Mesendoderm (in vitro differentiated cells): ENCODE results near the gene KRTAP4-4. TPM values are rescaled to one million over a fixed set of nuclear protein-coding genes. Genes with fewer than 3 reads are reported as not detected.
A peak's percentile ranks its signal among the peaks of the same experiment; 100 is the strongest.
"Not testable (repeated sequence)": the region's sequence is repeated elsewhere in the genome, so short reads cannot be mapped to it uniquely, and the experiment has no call there.

Source experiments
- DNase-seq: peaks from one replicate; pipeline ENCODE4 v3.0.0; 2013
- H2AK5ac ChIP-seq: 2 replicates; pipeline ENCODE4 v1.6.1; 2013; ENCODE audit warnings: low read length, inconsistent platforms
- H2BK120ac ChIP-seq: 2 replicates; pipeline ENCODE4 v1.6.1; 2013; ENCODE audit warnings: low read depth, mild to moderate bottlenecking, low read length, moderate library complexity, mixed read lengths
- H2BK15ac ChIP-seq: replicated peaks from 2 replicates; pipeline ENCODE4 v1.6.1; 2013; ENCODE audit warnings: low read depth, mild to moderate bottlenecking, moderate library complexity
- H2BK5ac ChIP-seq: 2 replicates; pipeline ENCODE4 v1.6.1; 2013; ENCODE audit warnings: low read length, inconsistent platforms
- H3K18ac ChIP-seq: 2 replicates; pipeline ENCODE4 v1.6.1; 2013; ENCODE audit warnings: mild to moderate bottlenecking, low read length, mixed read lengths
- H3K23ac ChIP-seq: one replicate; pipeline ENCODE4 v1.6.1; 2013; ENCODE audit warnings: low read length
- H3K27ac ChIP-seq: 2 replicates; pipeline ENCODE4 v1.5.1; 2013; ENCODE audit warnings: low read depth, mild to moderate bottlenecking, inconsistent platforms, low read length, moderate library complexity
- H3K27me3 ChIP-seq: 2 replicates; pipeline ENCODE4 v1.6.1; 2013; ENCODE audit warnings: low read length, control low read depth, mild to moderate bottlenecking, inconsistent platforms; ENCODE audit not compliant: insufficient read depth, poor library complexity
- H3K36me3 ChIP-seq: 2 replicates; pipeline ENCODE4 v1.6.1; 2013; ENCODE audit warnings: low read length, inconsistent platforms; ENCODE audit not compliant: control insufficient read depth, insufficient read depth
- H3K4ac ChIP-seq: one replicate; pipeline ENCODE4 v1.6.1; 2013; ENCODE audit warnings: low read depth, mild to moderate bottlenecking, low read length, moderate library complexity
- H3K4me1 ChIP-seq: 2 replicates; pipeline ENCODE4 v1.6.1; 2013; ENCODE audit warnings: low read depth, low read length, inconsistent platforms; ENCODE audit not compliant: control insufficient read depth
- H3K4me2 ChIP-seq: 2 replicates; pipeline ENCODE4 v1.6.1; 2013; ENCODE audit warnings: low read length
- H3K4me3 ChIP-seq: 2 replicates; pipeline ENCODE4 v1.5.1; 2013; ENCODE audit warnings: mild to moderate bottlenecking, low read length
- H3K56ac ChIP-seq: one replicate; pipeline ENCODE4 v1.6.1; 2013; ENCODE audit warnings: low read length
- H3K79me1 ChIP-seq: 2 replicates; pipeline ENCODE4 v1.6.1; 2013; ENCODE audit warnings: low read length, inconsistent platforms
- H3K79me2 ChIP-seq: 2 replicates; pipeline ENCODE4 v1.6.1; 2013; ENCODE audit warnings: mild to moderate bottlenecking, low read length; ENCODE audit not compliant: control insufficient read depth, insufficient read depth
- H3K9ac ChIP-seq: 2 replicates; pipeline ENCODE4 v1.6.1; 2013; ENCODE audit warnings: low read length, inconsistent platforms
- H4K5ac ChIP-seq: one replicate; pipeline ENCODE4 v1.6.1; 2013; ENCODE audit warnings: low read length
- H4K8ac ChIP-seq: one replicate; pipeline ENCODE4 v1.6.1; 2013; ENCODE audit warnings: low read depth, mild to moderate bottlenecking, control low read depth, low read length, moderate library complexity
- WGBS: extraction: QIAGEN DNeasy Blood & Tissue Kit; methylation state at CpG from one replicate; pipeline ENCODE4 v1.1.7; 2013; ENCODE audit warnings: low lambda C conversion rate, missing lambda C conversion rate; ENCODE audit not compliant: insufficient coverage; ENCODE audit errors: extremely low coverage; 5-methylcytosine and 5-hydroxymethylcytosine counted together
- small RNA-seq: library from polyadenylated mRNA; stranded (forward); fragments of <200 nt; extraction: miRNeasy Mini kit (QIAGEN cat#:217004); gene quantifications from one replicate; pipeline ENCODE3, GENCODE V24; 2013; ENCODE audit not compliant: insufficient read depth

KRTAP4-4 gene

GRCh38 chr17:41117846-41118386 is 42.6 kb downstream of the KRTAP4-4 start, which contains the start of gene KRTAP4-11:
TSS of gene KRTAP4-11 (minus strand) at chr17:41118373. CDS start at chr17:41118315, 58 bp downstream.
- not testable (repeated sequence) for H3K4ac ChIP-seq, H3K27ac ChIP-seq, H3K4me1 ChIP-seq, H3K56ac ChIP-seq, H3K27me3 ChIP-seq, H3K9ac ChIP-seq, H2BK120ac ChIP-seq, H4K5ac ChIP-seq, DNase-seq, H3K36me3 ChIP-seq, H3K4me2 ChIP-seq, H3K79me1 ChIP-seq, H3K18ac ChIP-seq, H3K79me2 ChIP-seq, H4K8ac ChIP-seq, H2AK5ac ChIP-seq, H2BK15ac ChIP-seq, H2BK5ac ChIP-seq, H3K23ac ChIP-seq, H3K4me3 ChIP-seq
- no CpG with 5 or more reads among the region's 10 CpGs for WGBS

GRCh38 chr17:41116297-41116696 is 44.3 kb downstream of the KRTAP4-4 start:
- no peak overlapping the region for H3K23ac ChIP-seq
- no peaks in the 10 kb centered on the region for H3K79me1 ChIP-seq
- no peak overlapping the region for H4K5ac ChIP-seq
- H2BK15ac ChIP-seq: no peak overlapping the region
- no peak overlapping the region for H3K56ac ChIP-seq
- H3K4me2 ChIP-seq: no peak overlapping the region
- no peak overlapping the region for H2BK5ac ChIP-seq
- H3K27me3 ChIP-seq: no peaks in the 10 kb centered on the region
- no peak overlapping the region for H2AK5ac ChIP-seq
- no peak overlapping the region for H3K27ac ChIP-seq
- no peak for DNase-seq
- no peak overlapping the region for H3K18ac ChIP-seq
- no peaks in the 10 kb centered on the region for H3K4me1 ChIP-seq
- no peaks in the 10 kb centered on the region for H3K79me2 ChIP-seq
- no peak overlapping the region for H3K9ac ChIP-seq
- no peak overlapping the region for H3K4me3 ChIP-seq
- H3K36me3 ChIP-seq: no peaks in the 10 kb centered on the region
- no peak overlapping the region for H3K4ac ChIP-seq
- WGBS: no CpG with 5 or more reads among the region's 5 CpGs
- no peak overlapping the region for H4K8ac ChIP-seq
- no peak overlapping the region for H2BK120ac ChIP-seq

GRCh38 chr17:41111151-41111885 is 49.2 kb downstream of the KRTAP4-4 start:
- no peaks in the 10 kb centered on the region for H3K36me3 ChIP-seq
- no peak overlapping the region for H2BK120ac ChIP-seq
- H3K4me3 ChIP-seq: no peak overlapping the region
- H2BK15ac ChIP-seq: no peak overlapping the region
- no peak overlapping the region for H3K23ac ChIP-seq
- H3K9ac ChIP-seq: no peak overlapping the region
- no peak overlapping the region for H3K27ac ChIP-seq
- no peak overlapping the region for H4K5ac ChIP-seq
- DNase-seq: peak; percentile 4
- no CpG with 5 or more reads among the region's 2 CpGs for WGBS
- no peak overlapping the region for H2BK5ac ChIP-seq
- H2AK5ac ChIP-seq: no peak overlapping the region
- H3K79me1 ChIP-seq: no peaks in the 10 kb centered on the region
- no peak overlapping the region for H3K4ac ChIP-seq
- no peaks in the 10 kb centered on the region for H3K27me3 ChIP-seq
- H4K8ac ChIP-seq: no peak overlapping the region
- no peaks in the 10 kb centered on the region for H3K4me1 ChIP-seq
- H3K79me2 ChIP-seq: no peaks in the 10 kb centered on the region
- no peak overlapping the region for H3K56ac ChIP-seq
- no peak overlapping the region for H3K4me2 ChIP-seq
- H3K18ac ChIP-seq: no peak overlapping the region

Small RNAs within 50 kb of the gene (small RNA-seq; reads per million reads assigned to genes)
- not detected for gene KRTAP4-17P
